Measurements from ENCODE around the gene DOLPP1.
A peak's percentile ranks its signal among the peaks of the same experiment; 100 is the strongest.

DOLPP1 gene

GRCh38 chr9:129094387-129095169 is 13.7 kb downstream of the DOLPP1 start:
- no peak for DNase-seq (ENCODE audit: low spot score)

GRCh38 chr9:129095170-129095667 is 14.3 kb downstream of the DOLPP1 start:
- DNase-seq (ENCODE audit: low spot score), result no peak

- no peak for DNase-seq (ENCODE audit: low spot score)
Measured at GRCh38 chr9:129095908-129096307, 15.0 kb downstream of the DOLPP1 start.

DNA sequence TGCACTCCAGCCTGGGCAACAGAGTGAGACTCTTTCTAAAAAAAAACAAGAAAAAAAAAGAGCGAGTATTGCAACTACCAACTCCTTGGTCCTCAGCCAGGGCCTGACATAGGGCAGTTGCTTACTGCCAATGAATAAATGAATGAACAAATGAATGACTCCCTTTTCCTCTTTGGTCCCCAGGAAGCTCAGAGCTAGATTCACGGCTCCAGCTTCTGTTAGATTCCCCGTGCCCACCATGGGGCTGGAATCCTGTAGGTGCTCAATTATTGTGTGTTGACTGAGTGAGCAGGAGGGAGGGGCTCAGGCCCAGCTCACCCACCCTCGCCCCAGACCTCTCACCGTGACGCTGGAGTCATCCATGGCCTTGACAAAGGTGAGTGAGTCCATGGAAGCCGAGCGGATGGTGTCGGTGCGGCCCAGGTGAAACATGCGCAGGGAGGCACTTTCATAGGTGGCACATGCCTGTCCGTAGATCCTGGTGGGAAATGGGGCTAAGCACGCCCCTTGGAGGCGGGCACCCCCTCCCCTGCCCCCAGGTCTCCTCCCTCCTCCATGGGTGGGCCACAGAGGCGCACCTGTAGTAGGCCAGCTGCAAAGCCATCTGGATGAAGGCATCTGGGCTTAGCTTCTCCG is 16.9 kb downstream of the DOLPP1 start:
- no peak for DNase-seq (ENCODE audit: low spot score)

DNA sequence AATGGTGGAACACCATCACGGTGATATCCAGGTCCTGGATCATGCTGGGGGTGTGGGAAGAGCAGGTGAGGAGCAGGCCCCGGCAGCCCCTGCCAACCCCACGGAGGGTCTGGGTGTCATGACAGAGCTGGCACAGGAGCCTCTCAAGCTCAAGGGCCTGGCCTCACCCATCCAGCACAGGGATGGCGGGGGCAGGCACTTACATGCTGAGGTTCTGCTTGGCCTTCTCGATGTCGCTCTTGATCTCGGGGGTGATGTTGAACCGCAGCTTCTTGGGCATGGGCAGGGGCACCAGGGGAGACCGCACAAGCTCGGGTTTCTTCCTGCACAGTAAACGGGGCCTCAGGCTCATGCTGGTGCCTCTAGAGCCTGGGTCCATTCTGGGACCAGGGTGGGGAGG is 17.4 kb downstream of the DOLPP1 start:
- DNase-seq (ENCODE audit: low spot score), result no peak

DNA sequence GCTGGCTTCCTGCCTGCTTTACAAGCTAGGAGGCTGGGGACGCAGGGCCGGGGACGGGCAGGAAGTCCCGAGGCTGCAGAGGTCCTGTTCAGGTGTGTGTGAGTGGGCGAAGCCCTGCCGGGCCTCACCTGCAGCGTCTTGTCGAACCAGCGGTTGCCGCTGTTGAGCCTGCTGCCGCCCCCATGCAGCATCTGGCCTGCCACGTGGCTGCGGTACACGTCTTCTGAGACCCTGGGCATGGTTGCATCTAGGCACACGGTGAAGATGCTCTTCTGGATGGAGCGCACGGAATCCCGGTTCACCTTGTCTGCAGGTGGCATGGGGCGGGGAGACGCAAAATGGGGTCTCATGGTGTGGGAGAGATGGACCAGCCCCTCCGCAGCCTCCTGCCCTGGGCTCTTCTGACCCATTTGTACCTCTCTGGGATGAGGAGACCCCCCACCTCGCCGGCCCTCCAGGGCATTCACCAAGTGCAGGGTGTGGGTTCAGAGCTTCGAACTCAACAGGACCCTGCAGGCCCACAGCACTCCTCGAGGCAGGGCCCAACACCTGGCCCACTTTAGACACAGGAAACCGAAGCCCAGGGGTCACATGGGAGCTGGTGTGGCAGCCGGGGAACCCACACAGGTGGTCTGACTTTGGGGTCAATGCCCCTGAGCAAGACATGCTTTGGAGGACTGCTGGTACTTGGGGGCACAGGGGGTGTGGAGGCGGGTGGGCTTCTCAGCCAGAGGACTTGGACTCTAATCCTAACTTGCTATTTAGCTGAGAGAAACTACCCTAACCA is 19.7 kb downstream of the DOLPP1 start:
- no peak for DNase-seq (ENCODE audit: low spot score)

DNA sequence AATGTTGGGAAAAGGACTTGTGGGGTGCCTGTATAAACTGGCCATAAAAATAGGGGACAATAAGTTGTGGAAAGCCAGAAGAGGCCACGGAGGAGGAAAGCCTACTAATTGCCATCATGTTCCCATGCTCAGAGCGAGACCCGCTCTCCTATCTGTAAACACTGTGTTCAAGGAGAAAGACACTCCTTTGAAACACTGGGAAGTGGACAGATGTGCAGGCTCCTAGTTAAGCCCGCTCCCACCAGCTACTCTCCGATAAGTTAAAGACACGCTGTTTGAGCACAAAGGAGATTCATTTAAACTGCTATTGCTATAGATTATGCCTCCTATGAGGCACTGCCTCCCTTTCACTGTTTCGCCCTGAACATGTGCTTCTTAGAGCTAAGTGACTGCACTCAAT is 20.4 kb downstream of the DOLPP1 start:
- DNase-seq (ENCODE audit: low spot score), result no peak

- no peak for DNase-seq (ENCODE audit: low spot score)
Measured at GRCh38 chr9:129102095-129102525, 21.2 kb downstream of the DOLPP1 start.

GRCh38 chr9:129102791-129103594 is 22.1 kb downstream of the DOLPP1 start:
- DNase-seq (ENCODE audit: low spot score), result no peak

GRCh38 chr9:129103595-129103965 is 22.7 kb downstream of the DOLPP1 start:
- DNase-seq (ENCODE audit: low spot score), result no peak

DNA sequence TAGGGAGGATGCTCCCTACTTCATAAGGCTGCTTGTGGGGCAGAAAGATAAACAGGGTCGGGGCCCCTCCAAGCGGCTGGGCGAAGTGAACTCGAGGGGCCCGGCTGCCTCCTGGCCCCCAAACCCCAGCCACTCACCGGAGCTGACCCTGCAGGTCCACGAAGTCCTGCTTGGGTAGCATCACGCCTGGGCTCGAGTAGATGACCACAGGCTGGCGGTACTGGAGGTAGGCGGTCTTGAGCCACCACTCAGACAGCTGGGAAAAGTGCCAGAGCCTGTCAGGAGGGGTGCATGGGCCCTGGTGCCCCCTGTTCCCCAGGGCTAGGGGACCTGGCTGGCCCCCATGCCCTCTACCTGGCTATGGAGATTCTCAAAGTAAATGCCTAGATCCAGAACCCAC is 23.1 kb downstream of the DOLPP1 start:
- no peak for DNase-seq (ENCODE audit: low spot score)

- no peak for DNase-seq (ENCODE audit: low spot score)
Measured at GRCh38 chr9:129105857-129106694, 25.2 kb downstream of the DOLPP1 start.

GRCh38 chr9:129107651-129108050 is 26.7 kb downstream of the DOLPP1 start:
- no peak for DNase-seq (ENCODE audit: low spot score)

DNA sequence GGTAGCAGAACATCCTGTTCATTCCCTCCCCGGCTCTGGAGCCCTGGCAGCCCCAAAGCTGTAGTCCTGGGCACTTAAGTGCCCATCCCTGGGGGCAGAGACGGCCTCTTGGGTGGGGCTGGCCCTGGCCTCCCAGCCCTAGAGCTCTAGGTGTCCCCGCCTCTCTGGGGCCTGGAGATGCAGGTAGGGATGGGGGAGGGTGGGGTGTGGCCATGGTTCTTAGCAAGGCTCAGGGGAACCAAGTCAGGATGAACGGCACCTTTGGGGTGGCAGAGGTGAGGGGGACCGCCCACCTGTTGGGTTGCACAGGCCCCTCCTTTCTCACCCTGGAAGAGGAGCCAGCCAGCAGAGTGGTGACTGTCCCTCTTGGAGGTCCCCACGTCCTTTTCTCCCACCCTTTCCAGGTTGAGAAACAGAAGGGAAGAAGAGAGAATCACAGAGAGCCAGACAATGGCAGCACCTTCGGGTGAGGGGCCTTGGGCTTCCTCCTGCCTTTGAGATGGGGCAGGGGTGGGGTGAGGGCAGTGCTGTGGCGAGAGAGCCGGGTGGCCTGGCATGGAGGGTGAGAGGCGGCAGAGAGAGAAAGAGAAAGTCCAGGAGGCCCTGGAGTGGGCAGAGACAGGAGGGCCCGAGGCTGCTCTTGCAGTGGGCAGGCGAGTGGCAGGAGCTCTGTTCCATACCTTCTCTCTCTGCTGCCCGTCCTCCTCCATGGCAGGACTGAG is 27.3 kb downstream of the DOLPP1 start:
- no peak for DNase-seq (ENCODE audit: low spot score)

GRCh38 chr9:129108805-129109536 is 28.1 kb downstream of the DOLPP1 start:
- DNase-seq (ENCODE audit: low spot score), result peak; percentile 38

- no peak for DNase-seq (ENCODE audit: low spot score)
Measured at GRCh38 chr9:129109537-129109903, 28.6 kb downstream of the DOLPP1 start.

- DNase-seq (ENCODE audit: low spot score), result no peak
Measured at GRCh38 chr9:129109952-129110739, 29.2 kb downstream of the DOLPP1 start.

GRCh38 chr9:129110740-129111527 is 30.0 kb downstream of the DOLPP1 start, which contains the start of the genes CRAT and PTPA:
Gene CRAT (minus strand): TSS chr9:129110793. CDS start chr9:129110509, 284 bp downstream.
Gene PTPA (plus strand): TSS chr9:129111415. CDS start chr9:129111601, 186 bp downstream.
- DNase-seq (ENCODE audit: low spot score), result peak; percentile 95

All from LoVo (cell line).